ENCODE results near the gene LRTM2.

DNA sequence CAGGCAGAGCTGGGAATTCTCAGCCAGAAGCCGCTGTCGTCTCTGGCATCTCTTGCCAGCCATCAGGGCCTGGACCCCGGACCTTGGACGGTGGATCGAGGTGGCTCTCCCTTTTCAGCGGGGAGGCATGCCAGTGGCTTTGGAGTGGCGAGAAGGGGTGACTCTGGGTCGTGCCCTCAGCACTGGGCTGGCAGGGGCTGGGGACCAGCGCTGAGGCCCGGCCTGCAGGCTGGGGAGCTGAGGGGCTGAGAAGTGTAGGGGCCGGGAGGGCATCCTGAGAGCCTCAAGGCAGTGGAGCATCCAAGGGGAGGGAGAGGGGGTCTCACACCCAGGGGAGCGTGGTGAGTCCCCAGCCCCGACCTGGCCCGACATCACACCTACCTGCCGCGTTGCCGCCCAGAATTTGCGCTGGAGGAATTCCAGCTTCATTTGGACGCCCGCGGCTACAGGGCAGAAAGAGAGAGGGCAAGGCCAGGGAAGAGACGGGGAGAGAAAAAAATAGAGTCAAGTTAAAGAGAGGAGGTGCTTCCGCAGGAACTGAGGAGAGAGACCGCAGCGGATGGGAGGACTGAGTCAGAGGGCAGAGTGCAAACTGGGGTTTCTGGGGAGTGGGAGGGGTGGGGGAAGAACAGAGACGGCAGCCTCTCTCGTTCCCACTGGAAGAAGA is 9.0 kb upstream of the LRTM2 start:
- TF ChIP-seq POLR2A (IDR thresholded peaks at IDR 0.05; ENCODE audit: low read depth, low read length) (no peak), POLR2AphosphoS5 (IDR thresholded peaks at IDR 0.05; ENCODE audit: low read depth, low read length) (no peak)
